H1 (cell line): Measurements from ENCODE around the gene NET1. TPM values are rescaled to one million over a fixed set of nuclear protein-coding genes. Genes with fewer than 3 reads are reported as not detected.

Experiments used
- CBX8 ChIP-seq: fragments of 300-800, 300-1000 bp; sonication (generic); IDR thresholded peaks from 2 replicates; pipeline ENCODE4 v1.7.1; 2016; ENCODE audit warnings: low read depth, low read length, borderline replicate concordance
- CEBPB ChIP-seq: IDR thresholded peaks from 2 replicates; pipeline ENCODE4 v1.6.1; 2012; ENCODE audit warnings: low read depth, low read length
- CHD7 ChIP-seq: fragments of 300-600 bp; sonication (generic); IDR thresholded peaks from 2 replicates; pipeline ENCODE4 v1.7.1; 2012; ENCODE audit warnings: low read length, moderate library complexity, mild to moderate bottlenecking, inconsistent platforms; ENCODE audit not compliant: insufficient replicate concordance
- E2F6 ChIP-seq: IDR thresholded peaks from 2 replicates; pipeline ENCODE4 v1.6.1; 2012; ENCODE audit warnings: inconsistent platforms
- GABPA ChIP-seq: IDR thresholded peaks from 2 replicates; pipeline ENCODE4 v1.6.1; 2011; ENCODE audit warnings: mild to moderate bottlenecking, low read length, moderate library complexity, borderline replicate concordance; ENCODE audit not compliant: insufficient read depth
- SRF ChIP-seq: IDR thresholded peaks from 2 replicates; pipeline ENCODE4 v1.6.1; 2011; ENCODE audit warnings: mild to moderate bottlenecking, low read depth, low read length, moderate library complexity
- YY1 ChIP-seq: IDR thresholded peaks from 2 replicates; pipeline ENCODE4 v1.6.1; 2011; ENCODE audit warnings: low read depth, mild to moderate bottlenecking, low read length
- polyA plus RNA-seq, 7 experiments: library from polyadenylated mRNA; depleted of rRNA in 3 of 7; stranded (reverse) in 5 of 7; unstranded in 2 of 7; fragments of >200 nt in 5 of 7; fragments of 200-250 nt in 2 of 7; gene quantifications; 1 replicate in 5 of 7; 2 replicates in 1 of 7; 4 replicates in 1 of 7; pipeline versions ENCODE4 v1.2.1 to v1.2.3, GENCODE V29; 2011 to 2013; ENCODE audit warnings: missing spikeins in 2 of 7, mixed read lengths in 2 of 7
- total RNA-seq: library from RNA; stranded (reverse); fragmentation: NEBNext Ultra II Directional; extraction: Animal tissue kit (Norgen Biotek cat#: 25700); gene quantifications from 2 replicates; pipeline ENCODE4 v1.2.1, GENCODE V29; 2021
- TF ChIP-seq, protein P1 (sequence below): IDR thresholded peaks from 2 replicates; pipeline ENCODE4 v1.6.1; 2012; ENCODE audit warnings: inconsistent platforms

NET1 gene
- total and polyA plus RNA-seq, 2 of the 8 experiments (the other 6 are each of a cell fraction or from before 2014, with no cell fraction given) = 21.5 to 117 TPM

DNA sequence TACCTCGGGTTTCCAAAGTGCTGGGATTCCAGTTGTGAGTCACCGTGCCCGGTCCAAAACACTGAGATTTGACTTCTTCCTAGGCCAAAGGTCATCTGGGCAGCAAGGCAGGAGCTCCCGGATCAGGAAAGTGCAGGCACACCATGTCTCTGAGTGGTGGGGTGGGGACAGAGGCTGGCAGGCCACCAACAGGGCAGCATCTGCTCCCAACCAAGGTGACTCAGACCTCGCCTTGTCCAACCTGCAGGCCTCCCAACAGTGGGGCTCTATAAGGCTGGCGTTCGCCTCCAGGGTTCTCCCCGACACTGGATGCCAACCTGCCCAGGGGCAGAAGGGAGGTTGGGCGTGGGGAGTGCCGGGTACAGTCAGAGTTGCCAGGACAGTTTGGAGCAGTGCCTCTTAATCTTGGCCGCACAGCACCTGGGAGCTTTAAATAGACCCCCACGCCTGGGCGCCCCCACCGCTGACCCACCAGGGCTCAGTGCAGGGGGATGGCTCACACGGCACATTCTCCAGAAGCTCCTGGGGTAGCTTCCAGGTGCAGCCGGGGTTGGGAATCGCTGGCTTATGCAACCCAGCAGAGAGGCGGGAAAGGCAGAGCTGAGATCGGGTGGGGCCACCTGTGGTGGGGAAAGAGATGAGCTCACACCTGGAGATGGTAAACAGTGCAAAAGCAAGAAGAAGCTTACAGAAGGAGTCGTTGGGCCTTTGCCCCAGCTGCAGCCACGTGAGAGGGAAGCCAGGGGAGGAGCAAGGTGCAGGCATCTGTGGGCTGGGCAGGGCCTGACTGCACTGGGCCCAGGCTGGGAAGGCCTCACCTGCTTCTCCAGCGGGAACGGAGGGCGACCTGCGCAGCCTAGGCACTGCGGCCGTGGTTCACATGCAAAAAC, 76.2 kb downstream of the NET1 start (continued):
- TF ChIP-seq CHD7 = no peak
- peak; percentile 77 for TF ChIP-seq E2F6
- no peak for TF ChIP-seq GABPA
- TF ChIP-seq CEBPB = peak; percentile 27; the same call in 1 of the 2 replicates
- TF ChIP-seq, protein P1, sequence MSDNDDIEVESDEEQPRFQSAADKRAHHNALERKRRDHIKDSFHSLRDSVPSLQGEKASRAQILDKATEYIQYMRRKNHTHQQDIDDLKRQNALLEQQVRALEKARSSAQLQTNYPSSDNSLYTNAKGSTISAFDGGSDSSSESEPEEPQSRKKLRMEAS = peak; percentile 66
- TF ChIP-seq YY1 = no peak
- TF ChIP-seq SRF = no peak
- no peak for TF ChIP-seq CBX8
